K562 (cell line): Measurements from ENCODE around the gene GAS1. TPM values are rescaled to one million over a fixed set of nuclear protein-coding genes. Genes with fewer than 3 reads are reported as not detected.
A peak's percentile ranks its signal among the peaks of the same experiment; 100 is the strongest.

Experiments used
- ATAC-seq: fragments of 200-7000 bp; cut with Tn5 transposase; 3 replicates; pipeline ENCODE4 v1.9.1; 2020; ENCODE audit warnings: moderate library complexity
- BruUV-seq: library from RNA; stranded (reverse); fragments of 400-500 nt; replicated peaks from 2 replicates; lab custom pipeline; 2021; lab: Mats Ljungman, UMichigan
- CTCF ChIA-PET: fragments of 300-600 bp; formaldehyde crosslinking; extraction: SDS; loops from one replicate; lab custom pipeline; 2021; ENCODE audit warnings: low intra/inter-chr PET ratio; lab: Yijun Ruan, JAX
- POLR2A ChIA-PET: fragments of 300-600, 350-650 bp; sonication (Branson Sonifier 250); formaldehyde crosslinking; extraction: SDS; loops from one replicate; lab custom pipeline; 2021; ENCODE audit warnings: antibody characterized with exemption, inconsistent platforms; lab: Yijun Ruan, JAX
- DNase-seq, 4 experiments: peaks; one replicate each; pipeline versions ENCODE4 v3.0.0 to v3.0.0-alpha.2; 2011 to 2018; ENCODE audit warnings: low spot score in 3 of 4, mixed read lengths in 3 of 4; ENCODE audit errors: extremely low read depth in 1 of 4
- FAIRE-seq: peaks from 2 replicates; lab custom pipeline; 2011; peaks lifted over from hg19 to GRCh38; lab: Jason Lieb, UNC
- H2AFZ ChIP-seq: 2 replicates; pipeline ENCODE4 v1.6.0; 2011; ENCODE audit warnings: low read depth, low read length, control low read depth, inconsistent platforms
- H3K27ac ChIP-seq: fragments of 200-600 bp; 3 replicates; pipeline ENCODE4 v1.8.0; 2011; ENCODE audit warnings: low read depth, mild to moderate bottlenecking, control low read depth, inconsistent platforms, low read length, moderate library complexity, mixed read lengths; ENCODE audit errors: extremely low read depth
- H3K27me3 ChIP-seq, 2 experiments: fragments of 300-600 bp in 1 of 2; 2 replicates in 1 of 2; 3 replicates in 1 of 2; pipeline versions ENCODE4 v1.6.0 to v1.8.0; 2011; ENCODE audit warnings: inconsistent platforms in 2 of 2, low read length in 2 of 2, mild to moderate bottlenecking in 1 of 2, mixed read lengths in 1 of 2, moderate library complexity in 1 of 2; ENCODE audit not compliant: control insufficient read depth in 2 of 2, insufficient read depth in 2 of 2
- H3K36me3 ChIP-seq: fragments of 300-600 bp; 3 replicates; pipeline ENCODE4 v1.8.0; 2011; ENCODE audit warnings: mild to moderate bottlenecking, low read length, inconsistent platforms; ENCODE audit not compliant: control insufficient read depth, insufficient read depth
- H3K4me1 ChIP-seq, 2 experiments: fragments of 200-600 bp in 1 of 2; replicated peaks in 1 of 2; 2 replicates in 1 of 2; 3 replicates in 1 of 2; pipeline versions ENCODE4 v1.5.1 to v1.8.0; 2011; ENCODE audit warnings: inconsistent platforms in 2 of 2, low read length in 2 of 2, mild to moderate bottlenecking in 1 of 2, mixed read lengths in 1 of 2, moderate library complexity in 1 of 2; ENCODE audit not compliant: control insufficient read depth in 2 of 2, insufficient read depth in 2 of 2
- H3K4me2 ChIP-seq: 2 replicates; pipeline ENCODE4 v1.6.1; 2011; ENCODE audit warnings: low read length, control low read depth, inconsistent platforms, mixed read lengths; ENCODE audit not compliant: insufficient read depth
- H3K4me3 ChIP-seq: fragments of 200-600 bp; sonication (generic), shearing (Covaris generic); 2 replicates; pipeline ENCODE4 v1.5.1; 2016; ENCODE audit warnings: control low read depth, inconsistent platforms
- H3K79me2 ChIP-seq: fragments of 200-600 bp; 3 replicates; pipeline ENCODE4 v1.8.0; 2011; ENCODE audit warnings: low read length, inconsistent platforms; ENCODE audit not compliant: control insufficient read depth, insufficient read depth
- H3K9ac ChIP-seq, 2 experiments: 2 replicates each; pipeline versions ENCODE4 v1.6.0 to v1.6.1; 2011; ENCODE audit warnings: low read depth in 2 of 2, low read length in 2 of 2, control low read depth in 1 of 2, inconsistent platforms in 1 of 2, mild to moderate bottlenecking in 1 of 2, mixed read lengths in 1 of 2; ENCODE audit not compliant: insufficient read depth in 1 of 2
- H3K9me1 ChIP-seq: one replicate; pipeline ENCODE4 v1.6.0; 2011; ENCODE audit warnings: inconsistent platforms, mild to moderate bottlenecking, low read length, moderate library complexity; ENCODE audit not compliant: control insufficient read depth, insufficient read depth
- H3K9me3 ChIP-seq: replicated peaks from 2 replicates; pipeline ENCODE4 v1.5.1; 2011; ENCODE audit warnings: low read depth, low read length, inconsistent platforms; ENCODE audit not compliant: control insufficient read depth, insufficient read depth
- H4K20me1 ChIP-seq: replicated peaks from 2 replicates; pipeline ENCODE4 v1.6.1; 2011; ENCODE audit warnings: low read length, inconsistent platforms, mixed read lengths; ENCODE audit not compliant: control insufficient read depth, insufficient read depth
- BMI1 ChIP-seq: fragments of 150-350 bp; IDR thresholded peaks from 2 replicates; pipeline ENCODE4 v1.6.1; 2014; ENCODE audit warnings: low read length
- CAMTA2 ChIP-seq: fragments of 250-450 bp; sonication (Bioruptor Pico); conservative IDR thresholded peaks from 2 replicates; pipeline ENCODE4 v1.5.1; 2022
- EWSR1 ChIP-seq: fragments of 450-650 bp; IDR thresholded peaks from 2 replicates; pipeline ENCODE4 v1.6.1; 2018; ENCODE audit warnings: borderline replicate concordance, mild to moderate bottlenecking, low read depth, moderate library complexity; ENCODE audit not compliant: partially characterized antibody
- IRF1 ChIP-seq: sonication (generic); formaldehyde crosslinking; IDR thresholded peaks from 2 replicates; pipeline ENCODE4 v1.8.0; 2022; ENCODE audit warnings: missing genetic modification reagents, mild to moderate bottlenecking, borderline replicate concordance
- KAT7 ChIP-seq: sonication (generic); formaldehyde crosslinking; IDR thresholded peaks from 2 replicates; pipeline ENCODE4 v1.8.0; 2022; ENCODE audit warnings: missing genetic modification reagents, mild to moderate bottlenecking, borderline replicate concordance
- LARP7 ChIP-seq: fragments of 450-650 bp; IDR thresholded peaks from 2 replicates; pipeline ENCODE4 v1.6.1; 2016
- NFIC ChIP-seq: fragments of 450-650 bp; IDR thresholded peaks from 2 replicates; pipeline ENCODE4 v1.6.1; 2017; ENCODE audit warnings: mild to moderate bottlenecking, inconsistent platforms
- SP1 ChIP-seq: sonication (generic); formaldehyde crosslinking; IDR thresholded peaks from 2 replicates; pipeline ENCODE4 v1.8.1; 2022; ENCODE audit warnings: mild to moderate bottlenecking, missing genetic modification reagents
- SUPT5H ChIP-seq: fragments of 450-650 bp; IDR thresholded peaks from 2 replicates; pipeline ENCODE4 v1.6.1; 2016
- TCF3 ChIP-seq: sonication (generic); formaldehyde crosslinking; IDR thresholded peaks from 2 replicates; pipeline ENCODE4 v1.4.0; 2020; ENCODE audit warnings: mild to moderate bottlenecking, missing genetic modification reagents
- THAP7 ChIP-seq: fragments of 250-450 bp; sonication (Bioruptor Pico); IDR thresholded peaks from 2 replicates; pipeline ENCODE4 v1.5.0; 2021
- ZNF699 ChIP-seq: fragments of 250-450 bp; sonication (Bioruptor Pico); IDR thresholded peaks from 2 replicates; pipeline ENCODE4 v1.8.0; 2021; ENCODE audit warnings: mild to moderate bottlenecking, moderate library complexity; ENCODE audit not compliant: insufficient replicate concordance
- WGBS: fragments of 100-300 bp; shearing (Covaris generic); methylation state at CpG from one replicate; pipeline ENCODE4 v1.1.6; 2016; ENCODE audit warnings: low coverage, mixed read lengths; ENCODE audit not compliant: insufficient coverage; ENCODE audit errors: missing lambda C conversion rate; 5-methylcytosine and 5-hydroxymethylcytosine counted together
- in situ Hi-C: fragments of 300-500 bp; cut with MboI; formaldehyde crosslinking; loops from 4 replicates; pipeline ENCODE4 v1.15.0; 2018; ENCODE audit warnings: inconsistent platforms, mixed read lengths
- intact Hi-C: fragments of 100-400 bp; cut with micrococcal nuclease; formaldehyde crosslinking; loops from 2 replicates; pipeline ENCODE4 v1.14.2; 2022
- polyA plus RNA-seq, 8 experiments: library from polyadenylated mRNA; depleted of rRNA in 4 of 8; stranded (reverse) in 5 of 8; unstranded in 3 of 8; fragments of >200 nt; fragmentation: Nextera tagmentation in 2 of 8; fragmentation: Illumina TruSeq in 1 of 8; extraction: Ambion mirVana in 2 of 8; extraction: Trizol in 1 of 8; gene quantifications; 2 replicates each; pipeline versions ENCODE4 v1.2.1 to v1.2.3, GENCODE V29; 2011 to 2014; ENCODE audit warnings: inconsistent platforms in 1 of 8, missing spikeins in 1 of 8
- total RNA-seq, 7 experiments: library from RNA; depleted of rRNA in 6 of 7; stranded (reverse); fragments of >200 nt in 6 of 7; fragmentation: Illumina TruSeq in 2 of 7; extraction: Trizol in 2 of 7; gene quantifications; 2 replicates each; pipeline versions ENCODE4 v1.2.1 to v1.2.3, GENCODE V29; 2011 to 2021; ENCODE audit warnings: low replicate concordance in 1 of 7

GAS1 gene
- total and polyA plus RNA-seq, 9 of the 15 experiments (the other 6 are each of a cell fraction or from before 2014, with no cell fraction given) = 0.07 to 0.09 TPM; not detected in 7

GRCh38 chr9:86960938-86961337, 13.6 kb upstream of the GAS1 start (continued):
- TF ChIP-seq KAT7 (CRISPR knock-in tag) (no peak), ZNF699 (CRISPR knock-in tag) (no peak), LARP7 (no peak), SUPT5H (no peak)
- TF ChIP-seq, all 486 proteins: peak for 0

- Histone ChIP-seq H3K36me3 (no peaks in the 10 kb centered on the region), H2AFZ (no peak overlapping the region), H3K9me1 (no peaks in the 10 kb centered on the region), H3K27me3 (no peaks in the 10 kb centered on the region; a peak in 1 of 5 replicates), H3K79me2 (no peaks in the 10 kb centered on the region), H3K27ac (no peak overlapping the region), H3K9ac (no peak overlapping the region), H3K4me1 (no peaks in the 10 kb centered on the region; a peak in 1 of 5 replicates), H4K20me1 (no peaks in the 10 kb centered on the region), H3K4me3 (no peak overlapping the region), H3K9me3 (no peaks in the 10 kb centered on the region), H3K4me2 (no peak overlapping the region)
- WGBS = 7% methylated on average over 1 of the region's 1 CpG
- ChIA-PET CTCF (no interaction called here), POLR2A (interaction anchor here (1.2 kb wide), 1 partner anchor 10 kb away, joined by 3 read pairs; no protein-coding TSS in a partner anchor)
- in situ Hi-C loops = no loop called here
- TF ChIP-seq NFIC (peak; percentile 58), SP1 (CRISPR knock-in tag) (no peak), TCF3 (CRISPR knock-in tag) (no peak), EWSR1 (no peak), BMI1 (no peak), THAP7 (CRISPR knock-in tag) (no peak), IRF1 (CRISPR knock-in tag) (no peak), CAMTA2 (CRISPR knock-in tag) (no peak)
- FAIRE-seq (no peak), ATAC-seq (no peak), DNase-seq (no peak)
- intact Hi-C loops = no loop called here
- BruUV-seq = no TSS peak
These were observed 10.9 kb upstream of the GAS1 start for GRCh38 chr9:86958203-86958602.
